ENCODE data around the gene CPE. TPM values are rescaled to one million over a fixed set of nuclear protein-coding genes. Genes with fewer than 3 reads are reported as not detected.

CPE gene
- total and polyA plus RNA-seq, 8 donors: 22.9 to 547 (median 104) TPM

DNA sequence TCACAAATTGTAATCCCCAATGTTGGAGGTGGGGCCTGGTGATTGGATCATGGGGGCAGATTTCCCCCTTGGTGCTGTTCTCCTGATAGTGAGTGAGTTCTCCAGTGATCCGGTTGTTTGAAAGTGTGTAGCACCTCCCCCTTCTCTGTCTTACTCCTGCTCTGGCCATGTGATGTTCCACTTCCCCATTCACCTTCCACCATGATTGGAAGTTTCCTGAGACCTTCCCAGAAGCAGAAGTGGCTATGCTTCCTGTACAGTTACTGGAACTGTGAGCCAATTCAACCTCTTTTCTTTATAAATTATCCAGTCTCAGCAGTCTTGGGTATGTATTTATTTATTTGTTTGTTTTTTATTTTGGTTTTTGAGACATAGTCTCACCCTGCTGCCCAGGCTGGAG is 143.2 kb downstream of the CPE start:
- ATAC-seq (no peak), FAIRE-seq (no peak), DNase-seq (no peak)
- Histone ChIP-seq H3K36me3 (no peaks in the 10 kb centered on the region), H3K9me3 (no peaks in the 10 kb centered on the region), H3K4me1 (no peaks in the 10 kb centered on the region), H3K27ac (no peak overlapping the region), H3K4me3 (no peak overlapping the region), H3K27me3 (no peaks in the 10 kb centered on the region)
- intact Hi-C loops (cut with DNase I): no loop called here
- 59 to 71% methylated on average over 1 of the region's 1 CpG for WGBS, 2 donors
- TF ChIP-seq, protein P1, sequence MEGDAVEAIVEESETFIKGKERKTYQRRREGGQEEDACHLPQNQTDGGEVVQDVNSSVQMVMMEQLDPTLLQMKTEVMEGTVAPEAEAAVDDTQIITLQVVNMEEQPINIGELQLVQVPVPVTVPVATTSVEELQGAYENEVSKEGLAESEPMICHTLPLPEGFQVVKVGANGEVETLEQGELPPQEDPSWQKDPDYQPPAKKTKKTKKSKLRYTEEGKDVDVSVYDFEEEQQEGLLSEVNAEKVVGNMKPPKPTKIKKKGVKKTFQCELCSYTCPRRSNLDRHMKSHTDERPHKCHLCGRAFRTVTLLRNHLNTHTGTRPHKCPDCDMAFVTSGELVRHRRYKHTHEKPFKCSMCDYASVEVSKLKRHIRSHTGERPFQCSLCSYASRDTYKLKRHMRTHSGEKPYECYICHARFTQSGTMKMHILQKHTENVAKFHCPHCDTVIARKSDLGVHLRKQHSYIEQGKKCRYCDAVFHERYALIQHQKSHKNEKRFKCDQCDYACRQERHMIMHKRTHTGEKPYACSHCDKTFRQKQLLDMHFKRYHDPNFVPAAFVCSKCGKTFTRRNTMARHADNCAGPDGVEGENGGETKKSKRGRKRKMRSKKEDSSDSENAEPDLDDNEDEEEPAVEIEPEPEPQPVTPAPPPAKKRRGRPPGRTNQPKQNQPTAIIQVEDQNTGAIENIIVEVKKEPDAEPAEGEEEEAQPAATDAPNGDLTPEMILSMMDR (IDR thresholded peaks at IDR 0.05): no peak

DNA sequence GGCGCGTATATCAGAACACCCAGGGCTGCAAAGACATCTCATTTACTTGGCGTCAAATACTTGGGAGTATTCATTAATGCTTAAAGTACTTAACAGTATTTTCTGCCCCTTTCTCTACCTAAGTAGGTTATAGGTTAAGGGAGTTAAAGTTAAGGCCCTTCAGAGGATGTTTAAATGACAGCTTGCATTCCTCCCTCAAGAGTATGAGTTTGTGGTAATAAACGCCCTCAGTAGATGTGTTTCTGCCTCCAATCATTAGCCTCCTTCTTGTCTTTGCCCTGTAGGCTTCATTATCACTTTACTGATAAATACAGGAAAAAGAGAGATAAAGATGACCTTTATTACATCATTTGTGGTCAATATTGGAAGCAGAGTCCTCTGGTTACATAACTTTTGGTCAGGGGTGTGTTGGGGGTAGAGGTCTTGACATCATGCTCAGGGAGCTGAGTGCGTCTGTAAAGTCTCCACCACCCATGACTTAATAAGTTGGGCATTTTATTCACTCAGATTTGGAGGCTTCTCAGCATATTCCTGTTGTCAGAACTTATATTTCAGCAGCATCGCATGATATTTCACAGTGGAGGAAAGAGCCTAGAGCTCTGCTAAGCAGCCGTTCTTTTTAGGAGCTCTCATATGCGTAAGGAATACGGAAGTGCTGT is 145.9 kb downstream of the CPE start:
- FAIRE-seq (no peak), DNase-seq (no peak), ATAC-seq (peak in 1 of 4 donors; percentile 38)
- no peaks in the 10 kb centered on the region for H3K9me3 ChIP-seq
- TF ChIP-seq, protein P1 (IDR thresholded peaks at IDR 0.05): no peak
- H3K4me1 ChIP-seq: no peaks in the 10 kb centered on the region
- H3K27ac ChIP-seq: no peak overlapping the region
- H3K36me3 ChIP-seq: no peaks in the 10 kb centered on the region
- whole genome bisulfite sequencing, 2 donors: 87 to 90% methylated on average over 9 of the region's 9 CpGs
- intact Hi-C loops (cut with DNase I): no loop called here
- no peak overlapping the region for H3K4me3 ChIP-seq
- no peaks in the 10 kb centered on the region for H3K27me3 ChIP-seq

DNA sequence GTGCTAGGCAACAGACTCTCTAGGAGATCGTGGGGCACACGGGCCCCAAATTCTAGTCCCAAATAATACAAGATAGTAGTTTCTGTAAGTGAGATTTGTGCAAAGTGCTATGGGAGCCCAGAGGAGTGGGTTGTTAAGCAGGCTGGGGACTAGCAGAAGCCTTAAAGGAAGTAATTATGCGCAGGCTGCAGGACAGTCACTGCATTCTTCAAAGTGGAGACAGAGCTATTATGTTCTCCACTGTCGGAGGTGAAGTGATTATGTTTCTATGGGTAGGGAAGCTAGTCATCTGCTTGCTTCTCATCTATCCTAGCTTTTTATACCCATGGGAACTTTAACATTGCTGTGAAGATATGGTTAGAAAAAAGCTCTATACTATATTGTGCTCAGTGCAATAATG is 154.2 kb downstream of the CPE start:
- H3K9me3 ChIP-seq: no peaks in the 10 kb centered on the region
- TF ChIP-seq, protein P1 (IDR thresholded peaks at IDR 0.05): no peak
- ATAC-seq (no peak), FAIRE-seq (no peak), DNase-seq (no peak)
- no peak overlapping the region for H3K27ac ChIP-seq
- no peaks in the 10 kb centered on the region for H3K36me3 ChIP-seq
- 81 to 82% methylated on average over 4 of the region's 4 CpGs for WGBS, 2 donors
- H3K4me1 ChIP-seq: no peaks in the 10 kb centered on the region
- H3K4me3 ChIP-seq: no peak overlapping the region
- H3K27me3 ChIP-seq: no peaks in the 10 kb centered on the region
- intact Hi-C loops (cut with DNase I): no loop called here

DNA sequence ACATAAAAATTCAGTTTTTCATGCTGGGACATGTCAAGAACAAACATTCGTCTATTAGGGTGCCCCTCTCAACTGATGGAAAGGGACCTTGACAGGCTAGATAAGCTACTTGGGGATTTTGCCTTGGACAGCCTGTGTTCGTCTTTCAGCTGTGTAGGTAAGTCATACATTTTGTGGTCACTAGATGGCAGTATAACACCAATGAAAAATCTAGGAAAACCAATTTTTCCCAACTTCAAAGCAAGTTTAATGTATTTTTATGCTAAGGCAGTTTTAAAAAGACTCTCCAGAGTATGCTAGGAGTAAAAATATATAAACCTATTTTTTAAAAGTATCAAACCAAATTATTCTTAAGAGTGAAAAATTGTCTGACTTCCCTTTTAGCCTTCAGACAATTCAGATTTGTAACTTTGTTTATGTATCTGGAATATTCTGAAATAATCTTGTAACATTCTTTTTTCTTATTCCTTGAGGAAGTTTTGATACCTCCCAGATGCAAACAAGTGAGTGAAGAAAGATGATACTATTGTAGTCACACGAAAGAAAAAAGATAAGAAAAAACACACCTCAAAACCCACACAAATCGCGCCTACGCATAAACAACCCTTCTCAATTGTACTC is 158.3 kb downstream of the CPE start:
- Histone ChIP-seq H3K27ac (no peak overlapping the region), H3K4me3 (no peak overlapping the region), H3K4me1 (no peaks in the 10 kb centered on the region), H3K27me3 (no peaks in the 10 kb centered on the region), H3K9me3 (no peaks in the 10 kb centered on the region), H3K36me3 (no peaks in the 10 kb centered on the region)
- FAIRE-seq (peak; percentile 86), DNase-seq (peak in 1 of 6 donors; percentile 11), ATAC-seq (peak; percentile 55 to 85 (median 81))
- TF ChIP-seq, protein P1 (IDR thresholded peaks at IDR 0.05): peak; percentile 52 to 74 (median 59)
- intact Hi-C loops (cut with DNase I): loop anchor here in 2 of 3 donors (5.0 kb wide), 2 partner anchors 550 to 555 kb away; no protein-coding TSS in a partner anchor
- WGBS, 2 donors: 62 to 63% methylated on average over 6 of the region's 6 CpGs

DNA sequence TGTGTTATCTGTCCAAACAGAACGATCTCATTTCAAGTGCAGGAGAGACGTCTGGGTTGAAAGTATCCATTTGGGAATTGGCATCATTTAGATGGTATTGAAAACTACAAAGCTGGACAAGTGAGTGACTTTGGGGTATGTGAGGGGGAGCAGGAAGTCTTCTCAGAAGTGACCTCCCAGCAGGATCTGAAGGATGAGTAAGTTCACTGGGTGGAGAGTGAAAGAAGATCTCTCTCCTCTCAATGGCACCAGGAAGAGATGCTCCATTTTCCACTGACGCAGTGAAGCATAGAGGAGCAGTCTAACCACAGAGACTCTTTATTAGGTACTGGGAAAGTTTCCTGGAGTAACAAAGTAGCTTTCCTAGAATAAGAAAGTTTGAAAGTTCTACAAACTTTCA is 161.0 kb downstream of the CPE start:
- Histone ChIP-seq H3K4me3 (no peak overlapping the region), H3K36me3 (no peaks in the 10 kb centered on the region), H3K27ac (no peak overlapping the region), H3K9me3 (no peaks in the 10 kb centered on the region), H3K27me3 (no peaks in the 10 kb centered on the region), H3K4me1 (no peaks in the 10 kb centered on the region)
- no peak for DNase-seq
- no peak for ATAC-seq
- no peak for FAIRE-seq
- TF ChIP-seq, protein P1 (IDR thresholded peaks at IDR 0.05): no peak
- 77 to 82% methylated on average over 3 of the region's 3 CpGs for WGBS, 2 donors
- intact Hi-C loops (cut with DNase I): loop anchor here (5.0 to 10.0 kb wide), 3 partner anchors 545 to 552 kb away; no protein-coding TSS in a partner anchor

All from pancreas (tissue), 10 donors.